Right ventricle myocardium superior (tissue), 1 donor: ENCODE results near the gene OSM. TPM values are rescaled to one million over a fixed set of nuclear protein-coding genes. Genes with fewer than 3 reads are reported as not detected.
A peak's percentile ranks its signal among the peaks of the same experiment; 100 is the strongest.

ENCODE experiments used
- ATAC-seq: fragments of 200-7000 bp; cut with Tn5 transposase; one replicate; pipeline ENCODE4 v1.9.1; 2020; ENCODE audit warnings: mild to moderate bottlenecking; ENCODE audit not compliant: poor library complexity
- DNase-seq: peaks from one replicate; pipeline ENCODE4 v3.0.0-alpha.2; 2020
- intact Hi-C: fragments of 100-400 bp; cut with DNase I; formaldehyde crosslinking; loops from one replicate; pipeline ENCODE4 v1.11.2; 2022
- long read RNA-seq: library from polyadenylated mRNA; unstranded; transcript quantifications from one replicate; pipeline ENCODE4 v2.0.0, GENCODE V29; 2021
- total RNA-seq: library from RNA; stranded (reverse); fragmentation: NEBNext Ultra II Directional; extraction: Animal tissue kit (Norgen Biotek cat#: 25700); gene quantifications from one replicate; pipeline ENCODE4 v1.2.1, GENCODE V29; 2021
- donor health status: DM: no; HTN: yes; CAD: no; lungs with severe emphysema.

The OSM gene
- 0.11 TPM for total RNA-seq
- long read RNA-seq, result 0 reads

DNA sequence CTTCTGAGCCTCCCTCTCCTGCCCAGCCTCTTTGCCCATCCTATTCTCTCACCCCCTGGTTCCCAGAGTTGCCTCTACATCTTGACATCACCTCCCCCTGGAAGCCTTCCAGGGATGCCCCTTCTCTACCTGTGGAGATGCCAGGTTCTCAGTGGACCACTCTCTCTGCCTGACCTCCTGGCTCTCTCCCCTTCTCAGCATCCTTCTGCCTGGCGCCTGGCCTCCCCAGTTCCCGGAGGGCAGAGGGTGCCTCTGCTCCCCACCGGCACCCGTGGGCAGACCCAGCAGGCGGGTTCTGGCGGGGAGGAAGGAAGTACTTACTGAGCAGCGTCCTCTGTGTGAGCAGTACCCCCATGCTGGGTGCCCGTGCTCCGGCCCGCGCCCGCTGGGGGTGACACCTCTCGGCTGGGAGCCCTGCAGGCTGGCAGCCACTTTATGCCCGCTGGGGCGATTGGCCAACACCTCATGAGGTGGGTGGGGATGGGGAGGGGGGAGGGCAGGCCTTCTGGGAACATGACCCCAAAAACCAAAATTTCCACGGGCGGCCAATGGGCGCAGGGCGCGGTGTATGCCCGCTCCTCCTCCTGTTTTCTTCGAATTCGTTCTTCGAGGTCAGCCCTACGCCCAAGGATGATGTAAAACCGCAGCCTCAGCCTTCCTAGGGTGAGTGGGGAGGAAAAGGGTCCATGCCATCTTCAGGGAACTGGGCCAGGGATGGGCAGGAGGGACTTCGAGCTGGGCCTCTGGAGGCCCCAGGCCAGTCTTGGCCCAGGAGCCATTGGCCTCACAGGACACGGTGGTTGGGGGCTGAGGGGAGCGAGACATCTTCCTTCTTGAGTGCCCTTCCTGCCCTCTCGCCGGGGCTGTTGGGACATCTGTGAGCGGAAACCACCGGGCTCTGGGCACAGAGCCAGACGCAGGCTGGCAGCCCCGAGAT is at the start of gene OSM:
OSM (minus strand) TSS at position 407 of the 937 bp plus-strand sequence; CDS start at position 355, 52 bp downstream.
- intact Hi-C loops, result no loop called here
- ATAC-seq (peak; percentile 26), DNase-seq (peak; percentile 88)

DNA sequence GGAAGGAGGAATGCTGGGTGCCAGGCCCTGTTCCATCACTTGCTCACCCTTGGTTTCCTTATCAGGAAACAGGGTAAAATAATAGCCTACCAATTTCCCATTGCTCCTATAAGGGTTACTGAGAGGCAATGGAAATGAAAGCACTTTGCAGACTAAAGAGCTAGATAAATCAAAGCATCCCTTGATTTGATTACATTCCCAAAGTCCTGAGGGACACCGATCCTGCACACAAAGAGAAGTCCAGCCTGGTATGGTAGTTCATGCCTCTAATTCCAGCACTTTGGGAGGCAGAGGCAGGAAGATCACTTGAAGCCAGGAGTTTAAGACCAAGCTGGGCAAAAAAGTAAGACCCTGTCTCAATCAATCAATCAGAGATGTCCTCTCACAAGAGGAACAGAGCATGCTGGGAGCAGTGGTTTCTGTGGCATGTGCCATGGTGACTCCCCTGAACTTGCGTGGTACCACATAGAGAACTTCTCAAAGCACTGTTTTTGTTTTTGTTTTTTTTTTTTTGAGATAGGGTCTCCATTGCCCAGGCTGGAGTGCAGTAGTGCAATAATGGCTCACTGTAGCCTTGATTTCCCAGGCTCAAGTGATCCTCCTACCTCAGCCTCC is 49.4 kb upstream of the OSM start:
- ATAC-seq (no peak), DNase-seq (no peak)
- intact Hi-C loops, result no loop called here

DNA sequence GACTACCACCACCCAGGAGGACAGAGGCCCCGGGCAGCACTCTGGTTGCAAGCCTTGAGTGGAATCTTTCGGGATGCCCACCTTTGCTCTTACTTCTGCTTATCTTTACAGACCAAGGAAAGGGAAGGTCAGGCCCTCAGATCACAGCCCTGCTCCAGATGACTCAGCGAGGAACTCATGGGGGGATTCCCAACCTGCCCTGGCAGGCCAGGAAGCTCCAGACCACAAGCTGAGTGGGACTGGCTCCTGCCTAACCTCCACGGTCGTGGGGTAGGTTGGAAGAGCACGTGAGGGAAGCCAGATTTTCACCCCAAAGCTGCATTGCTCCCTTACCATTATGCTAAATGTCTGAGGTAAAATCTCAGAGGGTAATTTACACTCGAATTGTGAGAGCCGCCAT is 48.3 kb upstream of the OSM start:
- ATAC-seq, result no peak
- DNase-seq, result no peak
- intact Hi-C loops, result no loop called here

DNA sequence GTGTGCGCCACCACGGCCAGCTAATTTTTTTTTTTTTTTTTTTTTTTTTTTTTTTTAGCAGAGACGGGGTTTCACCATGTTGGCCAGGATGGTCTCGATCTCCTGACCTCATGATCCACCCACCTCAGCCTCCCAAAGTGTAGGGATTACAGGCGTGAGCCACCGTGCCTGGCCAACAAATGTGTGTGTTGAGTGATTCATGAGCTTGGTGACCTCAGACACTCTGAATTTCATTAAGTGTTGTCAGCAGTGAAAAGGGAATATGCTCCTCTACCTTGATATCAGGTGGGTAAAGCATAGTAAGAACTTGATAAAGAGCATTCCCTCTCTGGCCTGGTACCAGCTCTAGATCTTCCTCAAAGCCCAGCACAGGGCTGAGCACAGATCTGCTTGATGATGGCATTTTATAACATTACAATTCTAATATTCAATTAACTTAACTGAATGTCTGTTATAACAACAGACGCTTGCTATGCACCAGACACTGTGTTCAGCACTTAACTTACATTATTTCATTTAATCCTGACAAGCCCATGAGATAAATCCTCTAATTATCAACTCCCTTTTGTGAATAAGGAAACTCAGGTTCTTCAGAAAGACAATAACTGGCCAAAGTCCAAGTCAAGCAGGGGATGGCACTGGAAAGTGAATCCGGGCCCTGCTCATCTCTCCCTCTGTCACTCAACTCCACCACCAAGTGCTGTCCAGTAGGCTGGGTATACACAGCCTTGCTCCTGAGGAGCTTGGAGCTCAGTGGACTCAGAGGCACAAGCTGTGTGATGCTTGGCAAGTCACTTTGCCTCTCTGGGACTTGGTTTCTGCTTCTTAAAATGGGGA is 47.1 kb upstream of the OSM start:
- no peak for ATAC-seq
- intact Hi-C loops, result no loop called here

DNA sequence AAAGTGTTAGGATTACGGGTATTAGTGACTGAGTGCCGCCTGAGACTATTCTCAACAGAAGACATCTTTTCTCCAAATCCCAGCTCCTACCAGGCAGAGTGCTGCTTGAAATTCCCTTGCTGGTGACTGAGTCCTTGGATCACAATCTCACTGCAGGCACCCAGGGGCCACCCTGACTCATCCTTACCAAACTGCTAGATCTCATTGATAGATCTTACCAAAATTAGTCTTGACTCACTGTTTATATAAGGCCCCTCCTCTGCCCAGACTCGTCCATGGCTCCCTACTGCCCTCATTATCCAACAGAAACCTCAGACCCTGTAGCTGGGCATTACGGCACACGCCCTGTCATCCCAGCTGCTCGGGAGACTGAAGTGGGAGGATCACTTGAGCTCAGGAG is 45.4 kb upstream of the OSM start:
- no peak for DNase-seq
- ATAC-seq, result no peak
- intact Hi-C loops, result no loop called here

More for the DNA sequence above, 47.1 kb upstream of the OSM start:
- no peak for DNase-seq

DNA sequence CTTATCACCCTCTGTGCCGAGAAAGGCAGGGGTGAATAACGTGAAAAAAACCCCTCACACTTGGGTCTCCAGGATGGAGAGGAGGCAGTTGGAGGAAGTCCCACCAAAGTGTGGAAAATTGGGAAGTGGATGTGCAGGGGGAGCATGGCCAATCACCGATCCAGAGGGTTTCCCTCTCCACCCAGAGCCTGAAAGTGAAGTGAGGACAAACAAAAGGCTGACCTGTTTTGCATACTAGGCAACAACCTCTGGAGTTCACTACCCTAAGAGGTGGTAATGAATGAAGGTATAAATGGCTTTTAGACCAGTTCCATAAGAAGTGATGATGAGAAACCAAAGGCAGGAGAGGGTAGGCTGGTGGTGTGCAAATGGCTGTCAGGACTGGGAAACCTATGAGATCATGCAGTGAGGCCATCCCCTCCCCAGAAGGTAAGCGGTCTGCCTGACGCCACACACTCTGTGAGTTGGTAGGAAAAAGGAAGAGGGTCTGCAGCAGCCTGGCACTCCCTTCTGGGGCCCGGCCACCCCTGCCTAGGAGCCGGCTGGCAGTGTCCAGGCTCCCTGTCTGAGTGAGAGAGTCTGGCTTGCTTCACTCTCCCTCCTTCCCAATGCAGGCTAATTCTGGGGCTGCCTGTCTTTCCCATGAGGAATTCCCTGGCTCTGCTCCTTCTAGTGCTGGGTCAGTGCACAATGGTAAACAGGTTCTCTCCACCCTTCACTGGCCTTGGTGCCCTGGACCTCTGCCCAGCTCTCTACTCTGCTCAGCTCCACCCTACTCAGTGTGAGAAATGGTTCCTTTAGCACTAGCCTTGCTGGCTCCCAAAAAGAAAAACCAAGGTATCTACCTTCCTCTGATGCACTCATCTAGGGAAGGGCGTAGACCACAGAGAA is 44.5 kb upstream of the OSM start:
- intact Hi-C loops, result no loop called here
- ATAC-seq, result peak; percentile 90
- DNase-seq, result peak; percentile 86

DNA sequence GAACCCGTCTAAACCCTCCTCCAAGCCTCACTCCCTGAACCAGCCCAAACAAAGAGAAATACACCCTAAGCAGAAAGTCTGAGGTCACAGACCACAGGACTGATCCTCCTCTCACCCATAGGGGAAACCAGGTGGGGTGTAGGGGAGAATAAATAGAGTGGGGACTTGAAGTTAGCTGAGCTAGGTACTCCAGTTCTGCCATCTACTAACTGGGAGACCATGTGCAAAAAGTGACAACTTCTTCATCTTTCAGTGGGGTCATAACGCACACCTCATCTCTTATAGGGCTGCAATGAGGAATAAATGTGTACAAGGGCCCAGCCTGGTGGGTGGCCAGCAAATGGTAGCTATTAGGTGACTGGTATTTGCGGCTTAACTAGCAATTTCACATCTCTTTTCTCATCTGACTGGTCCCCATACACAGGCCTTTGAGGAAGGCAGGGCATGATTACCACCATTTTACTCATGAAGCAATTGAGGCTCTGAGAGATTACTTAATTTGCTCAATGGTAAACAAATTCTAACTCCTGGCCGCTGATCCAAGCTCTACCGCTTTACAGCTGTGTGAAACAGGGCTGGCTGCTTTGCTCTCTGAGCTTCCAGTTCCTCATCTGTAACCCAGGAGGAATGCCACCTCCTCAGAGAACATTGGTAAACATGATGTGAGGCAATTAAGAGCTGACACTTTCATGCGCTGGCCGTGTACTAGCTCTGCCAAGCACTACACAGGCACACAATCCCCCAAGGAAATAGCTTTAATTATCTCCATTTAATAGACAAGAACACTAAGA is 43.5 kb upstream of the OSM start:
- ATAC-seq (peak; percentile 53), DNase-seq (peak; percentile 51)
- intact Hi-C loops, result no loop called here

DNA sequence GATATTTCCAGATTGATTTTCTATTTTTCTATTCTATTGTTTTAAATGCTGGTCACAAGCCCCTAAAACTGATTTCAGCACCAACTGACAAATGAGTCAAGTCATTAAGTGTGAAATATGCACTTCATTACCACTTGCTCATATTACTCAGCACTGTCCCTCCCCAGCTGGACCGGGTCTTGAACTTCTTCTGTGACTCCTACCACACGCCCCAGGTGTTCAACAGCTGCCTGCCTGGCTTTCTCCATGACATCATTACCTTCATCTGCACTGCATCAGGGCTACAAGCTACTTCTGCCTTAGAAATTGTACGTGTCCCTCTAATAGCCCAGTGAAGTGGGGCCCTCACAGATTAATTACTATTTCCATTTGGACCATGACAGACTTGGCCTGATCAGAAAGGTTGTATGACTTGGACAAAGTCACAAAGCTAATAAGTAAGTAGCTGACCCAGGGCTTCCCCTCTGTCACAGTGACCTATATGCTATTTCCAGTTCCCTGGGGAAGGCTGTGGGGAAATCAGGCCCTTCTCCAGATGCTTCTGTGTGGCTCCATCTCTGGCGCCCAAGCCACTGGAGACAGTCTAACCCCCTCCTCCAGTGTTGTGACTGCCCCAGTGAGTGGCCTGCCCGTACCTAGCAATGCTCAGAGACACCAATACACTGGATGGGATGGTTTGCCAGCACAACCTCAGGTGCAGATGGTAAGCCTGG is 42.0 kb upstream of the OSM start:
- intact Hi-C loops, result no loop called here
- ATAC-seq, result no peak
- peak; percentile 36 for DNase-seq

DNA sequence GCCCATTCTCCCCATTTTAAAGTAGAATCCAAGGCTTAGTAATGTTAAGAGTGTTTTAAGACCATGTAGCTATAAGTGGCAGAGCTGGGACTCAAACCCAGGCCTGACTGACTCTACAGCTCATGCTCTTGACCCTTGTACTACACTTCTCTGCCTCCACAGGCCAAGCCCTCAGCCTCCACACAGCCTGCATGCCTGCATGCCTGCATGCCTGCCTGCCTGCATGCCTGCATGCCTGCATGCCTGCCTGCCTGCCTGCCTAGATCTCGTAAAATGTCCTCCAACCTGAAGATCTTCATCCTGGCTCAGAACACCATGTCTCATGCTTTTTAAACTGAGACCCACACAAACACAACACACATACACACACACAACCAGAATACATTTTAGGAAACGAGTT is 41.4 kb upstream of the OSM start:
- DNase-seq (peak; percentile 29), ATAC-seq (no peak)
- intact Hi-C loops, result no loop called here

DNA sequence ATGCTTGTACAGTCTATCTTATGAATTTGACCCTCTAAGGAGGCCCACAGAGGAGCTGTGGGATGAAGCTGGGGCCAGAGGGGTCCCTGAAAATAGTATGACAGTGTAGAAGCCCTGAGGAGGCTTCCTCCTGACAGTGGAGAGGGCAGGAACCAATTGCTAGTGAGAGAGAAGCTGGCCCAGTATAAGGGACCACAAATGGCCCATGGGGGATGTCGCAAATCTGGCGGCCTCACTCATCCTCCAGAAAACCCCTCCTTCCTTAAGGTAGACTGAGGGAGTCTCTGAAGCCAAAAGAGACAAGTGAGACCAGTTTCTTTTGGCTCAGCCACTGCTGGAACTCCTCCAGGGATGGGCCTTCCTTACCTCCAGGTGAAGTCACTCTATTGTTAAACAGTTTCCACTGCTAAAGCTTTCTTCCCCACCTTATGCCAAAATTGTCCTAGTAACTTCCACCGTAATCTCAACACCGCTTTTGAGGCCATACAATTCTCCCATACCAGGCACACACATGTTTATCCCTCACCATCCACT is 40.5 kb upstream of the OSM start:
- DNase-seq (peak; percentile 30), ATAC-seq (no peak)
- intact Hi-C loops, result no loop called here

DNA sequence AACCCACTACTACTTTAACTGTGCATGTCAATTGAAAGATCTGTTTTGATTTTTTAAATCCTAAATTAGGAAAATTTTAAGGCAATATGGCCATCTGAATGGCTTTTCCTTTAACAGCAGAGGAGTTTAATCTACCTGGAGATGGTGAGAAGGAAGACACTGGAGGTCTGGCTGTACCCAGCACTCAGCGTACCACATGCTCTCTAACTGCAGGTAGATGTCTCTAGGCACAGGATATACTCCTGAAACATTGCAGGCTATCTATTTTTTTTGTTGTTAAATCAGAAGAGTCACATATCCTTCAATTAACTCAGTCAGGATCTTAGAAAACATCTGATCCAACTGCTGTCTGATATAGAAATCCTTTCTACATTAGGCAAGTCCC is 40.0 kb upstream of the OSM start:
- ATAC-seq (no peak), DNase-seq (no peak)
- intact Hi-C loops, result no loop called here

DNA sequence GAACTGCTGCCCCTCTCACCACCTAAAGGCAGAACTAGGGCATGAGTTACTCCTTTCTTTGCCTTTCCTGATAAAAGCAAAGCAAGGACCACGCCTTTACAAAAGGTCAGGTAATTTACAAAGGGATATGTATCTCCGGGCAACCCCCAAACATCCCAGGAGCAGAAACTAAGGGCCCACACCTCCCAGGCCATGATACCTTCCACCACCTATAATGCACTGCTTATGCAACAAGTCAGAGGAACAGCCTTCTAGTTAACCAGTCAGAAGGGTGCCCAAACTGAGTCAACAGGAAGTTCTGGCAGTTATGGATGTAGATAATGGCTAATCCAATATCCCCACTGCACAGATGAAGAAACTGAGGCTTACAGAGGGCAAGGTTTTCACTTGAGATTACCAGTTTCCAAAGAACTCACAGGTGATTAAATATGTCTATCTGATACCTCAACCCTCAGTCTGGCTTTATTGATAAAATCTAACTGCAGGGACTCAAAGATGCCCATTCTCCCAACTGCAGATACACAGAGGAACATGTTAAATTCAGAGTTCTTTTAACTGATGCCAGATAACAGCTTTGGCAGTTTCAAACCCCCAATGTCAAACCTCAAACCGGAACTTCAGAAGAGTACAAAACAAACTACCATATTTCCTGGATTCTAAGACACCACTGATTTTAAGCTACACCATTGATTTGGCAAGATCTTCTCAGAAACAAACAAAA is 39.4 kb upstream of the OSM start:
- DNase-seq, result no peak
- ATAC-seq, result no peak
- intact Hi-C loops, result no loop called here

DNA sequence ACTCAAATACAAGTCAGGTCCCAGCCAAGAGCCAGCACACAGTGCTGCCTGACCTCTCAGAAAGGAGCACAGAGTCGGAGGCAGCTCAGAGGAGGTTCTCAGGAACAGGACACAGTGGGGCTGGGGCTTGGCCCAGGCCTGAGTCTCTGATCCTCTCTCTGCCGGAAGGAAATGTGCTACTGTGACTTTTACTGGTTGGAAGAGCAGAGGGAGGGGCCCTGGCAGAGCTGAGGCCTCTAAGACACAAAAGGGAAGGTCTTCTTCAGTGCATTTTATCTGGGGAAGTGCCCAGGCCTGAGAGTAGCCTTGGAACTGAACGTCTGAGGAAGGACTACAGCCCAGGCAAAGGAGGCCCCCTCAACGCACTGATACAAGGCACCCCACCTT is 38.9 kb upstream of the OSM start:
- DNase-seq, result peak; percentile 87
- ATAC-seq, result peak; percentile 78
- intact Hi-C loops, result no loop called here

DNA sequence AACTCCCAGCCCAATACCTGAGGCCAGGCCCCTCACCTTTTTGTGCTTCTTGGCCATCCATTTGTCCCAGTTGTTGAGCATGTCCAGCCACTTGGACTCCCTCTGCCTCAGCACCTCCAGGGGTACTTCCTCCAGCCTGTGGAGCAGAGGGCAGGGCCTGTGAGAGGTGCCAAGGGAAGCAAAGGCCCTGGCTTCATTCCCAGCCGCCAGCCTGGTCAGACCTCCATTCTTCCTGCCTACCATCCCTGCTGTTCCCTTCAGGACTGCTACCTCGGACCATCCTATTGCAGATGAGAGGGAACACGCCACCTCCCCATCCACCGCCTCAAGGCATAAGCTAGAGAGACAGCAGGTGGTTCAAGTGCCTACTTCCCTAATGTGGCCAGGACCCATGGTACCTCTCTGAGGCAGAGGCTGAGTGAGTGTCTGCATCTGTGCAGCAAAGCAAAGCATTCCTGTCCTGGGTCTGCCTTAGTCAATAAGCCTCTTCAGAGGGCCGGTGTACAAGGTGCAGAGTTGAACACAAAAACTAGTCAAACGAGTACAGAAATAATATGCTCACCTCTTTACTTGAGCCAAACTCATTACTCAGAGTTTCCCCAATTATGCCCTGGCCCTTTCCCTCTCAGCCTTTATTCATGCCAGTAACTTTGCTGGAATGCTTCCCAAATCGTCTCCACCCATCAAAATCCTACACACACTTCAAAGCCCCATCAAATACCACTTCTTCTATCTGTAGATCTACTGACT is 38.0 kb upstream of the OSM start:
- DNase-seq (peak; percentile 73), ATAC-seq (peak; percentile 14)
- intact Hi-C loops, result no loop called here

DNA sequence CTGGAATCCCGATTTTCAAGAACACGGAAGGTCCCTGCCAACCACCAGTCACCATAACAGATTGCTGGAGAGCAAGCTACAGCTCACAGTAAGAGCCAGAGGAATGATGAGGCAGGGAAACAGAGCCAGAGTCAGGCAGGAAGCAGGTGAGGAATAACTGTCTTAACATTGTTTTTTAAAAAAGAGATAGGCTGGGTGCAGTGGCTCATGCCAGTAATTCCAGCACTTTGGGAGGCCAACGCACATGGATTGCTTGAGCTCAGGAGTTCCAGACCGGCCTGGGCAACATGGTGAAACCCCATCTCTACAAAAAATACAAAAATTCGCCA is 36.1 kb upstream of the OSM start:
- intact Hi-C loops, result no loop called here
- DNase-seq (no peak), ATAC-seq (no peak)
